GM10248 (cell line): ENCODE measurements around the gene CBL.
"Not testable (repeated sequence)": the region's sequence is repeated elsewhere in the genome, so short reads cannot be mapped to it uniquely, and the experiment has no call there.

Experiments
- CTCF ChIA-PET: fragments of 300-600 bp; sonication (Branson Sonifier 250); formaldehyde crosslinking; extraction: SDS; loops from one replicate; lab custom pipeline; 2021; ENCODE audit warnings: antibody characterized with exemption; lab: Yijun Ruan, JAX
- POLR2A ChIA-PET: fragments of 350-650 bp; sonication (Branson Sonifier 250); formaldehyde crosslinking; extraction: SDS; loops from one replicate; lab custom pipeline; 2020; ENCODE audit warnings: antibody characterized with exemption; lab: Yijun Ruan, JAX
- DNase-seq: peaks from one replicate; pipeline ENCODE4 v3.0.0; 2012; ENCODE audit errors: extremely low spot score
- TF ChIP-seq, protein P1 (sequence below): IDR thresholded peaks from 2 replicates; pipeline ENCODE4 v1.5.1; 2012; ENCODE audit warnings: mild to moderate bottlenecking, low read depth; ENCODE audit errors: extremely low read depth, missing control alignments, control extremely low read depth

The CBL gene

DNA sequence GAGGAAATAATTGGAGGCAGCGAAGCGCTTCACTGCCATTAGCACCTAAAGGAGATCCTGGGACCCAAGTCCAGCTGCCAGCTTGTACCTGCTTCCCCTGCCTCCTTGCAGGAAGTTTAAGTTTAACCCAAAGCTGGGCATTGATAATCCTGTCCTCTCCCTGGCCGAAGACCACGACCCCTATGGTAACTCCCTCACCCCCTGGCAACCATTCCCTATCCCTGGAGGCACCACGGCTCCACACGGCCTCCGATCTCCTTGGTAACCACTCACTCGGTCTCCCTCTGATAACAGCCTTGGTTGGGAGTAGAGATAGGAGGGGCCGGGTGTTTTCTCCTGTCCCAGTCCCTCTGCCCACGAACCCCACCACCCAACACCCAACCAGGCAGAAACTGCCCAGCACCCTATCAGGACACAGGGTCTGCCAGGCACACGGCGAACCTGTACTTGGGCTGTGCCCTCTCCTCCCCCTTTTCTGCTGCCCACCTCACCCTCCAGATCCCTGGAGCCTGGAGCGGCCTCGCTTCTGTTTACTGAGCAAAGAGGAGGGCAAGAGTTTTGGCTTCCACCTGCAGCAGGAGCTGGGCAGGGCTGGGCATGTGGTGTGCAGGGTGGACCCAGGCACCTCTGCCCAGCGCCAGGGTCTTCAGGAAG lies 20.0 kb upstream of the CBL start:
- CTCF ChIA-PET: interaction anchor here (1.1 to 1.9 kb wide), 2 partner anchors 11 to 17 kb away, joined by 3 to 7 read pairs; no protein-coding TSS in a partner anchor
- TF ChIP-seq, protein P1, sequence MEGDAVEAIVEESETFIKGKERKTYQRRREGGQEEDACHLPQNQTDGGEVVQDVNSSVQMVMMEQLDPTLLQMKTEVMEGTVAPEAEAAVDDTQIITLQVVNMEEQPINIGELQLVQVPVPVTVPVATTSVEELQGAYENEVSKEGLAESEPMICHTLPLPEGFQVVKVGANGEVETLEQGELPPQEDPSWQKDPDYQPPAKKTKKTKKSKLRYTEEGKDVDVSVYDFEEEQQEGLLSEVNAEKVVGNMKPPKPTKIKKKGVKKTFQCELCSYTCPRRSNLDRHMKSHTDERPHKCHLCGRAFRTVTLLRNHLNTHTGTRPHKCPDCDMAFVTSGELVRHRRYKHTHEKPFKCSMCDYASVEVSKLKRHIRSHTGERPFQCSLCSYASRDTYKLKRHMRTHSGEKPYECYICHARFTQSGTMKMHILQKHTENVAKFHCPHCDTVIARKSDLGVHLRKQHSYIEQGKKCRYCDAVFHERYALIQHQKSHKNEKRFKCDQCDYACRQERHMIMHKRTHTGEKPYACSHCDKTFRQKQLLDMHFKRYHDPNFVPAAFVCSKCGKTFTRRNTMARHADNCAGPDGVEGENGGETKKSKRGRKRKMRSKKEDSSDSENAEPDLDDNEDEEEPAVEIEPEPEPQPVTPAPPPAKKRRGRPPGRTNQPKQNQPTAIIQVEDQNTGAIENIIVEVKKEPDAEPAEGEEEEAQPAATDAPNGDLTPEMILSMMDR: no peak
- POLR2A ChIA-PET: no interaction called here

DNA sequence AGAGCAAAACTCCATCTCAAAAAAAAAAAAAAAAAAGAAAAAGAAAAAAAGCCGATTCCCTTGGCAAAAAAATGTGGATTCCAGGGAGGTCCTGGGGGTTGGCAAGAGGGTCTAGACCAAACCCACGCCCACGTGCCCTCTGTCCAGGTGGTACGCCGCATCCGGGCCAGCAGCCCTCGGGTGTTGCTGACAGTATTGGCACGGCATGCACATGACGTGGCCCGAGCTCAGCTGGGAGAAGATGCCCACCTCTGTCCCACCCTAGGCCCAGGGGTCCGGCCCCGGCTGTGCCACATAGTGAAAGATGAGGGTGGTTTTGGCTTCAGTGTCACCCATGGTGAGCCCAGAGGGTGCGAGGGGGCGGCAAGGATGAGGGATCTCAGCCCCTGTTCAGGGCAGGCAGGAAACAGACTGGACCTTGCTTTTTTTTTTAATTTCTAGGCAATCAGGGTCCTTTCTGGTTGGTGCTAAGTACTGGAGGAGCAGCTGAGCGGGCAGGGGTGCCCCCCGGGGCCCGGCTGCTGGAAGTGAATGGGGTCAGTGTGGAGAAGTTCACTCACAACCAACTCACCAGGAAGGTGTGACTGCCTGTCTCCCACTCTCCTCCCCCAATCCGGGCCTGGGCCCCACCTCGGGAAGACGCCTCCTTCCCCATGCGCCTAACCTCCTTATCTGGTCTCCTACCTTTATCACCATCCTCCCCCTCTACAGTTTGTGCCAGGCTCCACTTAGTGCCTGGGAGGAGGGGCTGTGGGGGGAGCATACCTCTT lies 18.8 kb upstream of the CBL start:
- ChIA-PET POLR2A (no interaction called here), CTCF (interaction anchor here (1.3 kb wide), 1 partner anchor 18 kb away, joined by 3 read pairs; the partner anchor contains the start of gene NLRX1)
- no peak for DNase-seq
- TF ChIP-seq, protein P1: no peak

More for the DNA sequence above, 20.0 kb upstream of the CBL start:
- DNase-seq: no peak

DNA sequence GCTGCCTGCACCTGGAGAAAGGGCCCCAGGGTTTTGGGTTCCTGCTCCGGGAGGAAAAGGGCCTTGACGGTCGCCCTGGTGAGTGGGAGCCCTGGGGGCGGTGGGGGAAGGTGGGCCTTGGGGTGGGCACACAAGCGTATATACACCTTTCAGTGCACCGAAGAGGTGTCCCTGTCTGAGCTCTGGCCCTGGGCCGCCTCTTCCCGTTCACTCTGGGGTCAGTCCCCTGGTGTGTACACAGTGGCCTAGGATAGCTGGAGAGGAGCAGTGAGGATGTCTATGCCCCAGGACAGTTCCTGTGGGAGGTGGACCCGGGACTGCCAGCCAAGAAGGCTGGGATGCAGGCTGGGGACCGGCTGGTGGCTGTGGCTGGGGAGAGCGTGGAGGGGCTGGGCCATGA lies 18.1 kb upstream of the CBL start:
- TF ChIP-seq, protein P1: no peak

DNA sequence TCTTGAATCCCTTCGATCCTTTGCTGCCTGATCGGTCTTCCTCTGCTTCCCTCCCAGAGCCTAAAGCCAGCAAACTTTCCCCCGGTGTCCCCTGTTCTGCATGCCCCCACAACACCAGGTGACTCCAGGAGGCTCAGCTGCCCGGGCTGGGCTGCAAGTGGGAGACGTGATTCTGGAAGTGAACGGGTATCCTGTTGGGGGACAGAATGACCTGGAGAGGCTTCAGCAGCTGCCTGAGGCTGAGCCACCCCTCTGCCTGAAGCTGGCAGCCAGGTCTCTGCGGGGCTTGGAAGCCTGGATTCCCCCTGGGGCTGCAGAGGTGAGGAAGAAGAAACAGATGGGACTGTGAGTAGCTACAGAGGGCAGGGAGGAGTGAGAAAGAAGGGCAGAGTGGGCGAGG lies 17.3 kb upstream of the CBL start:
- CTCF ChIA-PET: interaction anchor here (1.2 kb wide), 1 partner anchor 8 kb away, joined by 4 read pairs; no protein-coding TSS in a partner anchor
- DNase-seq: no peak
- TF ChIP-seq, protein P1: no peak
- POLR2A ChIA-PET: no interaction called here

More for the DNA sequence above, 18.1 kb upstream of the CBL start:
- ChIA-PET CTCF (interaction anchor here (1.2 to 1.3 kb wide), 2 partner anchors 9 to 19 kb away, joined by 3 to 4 read pairs; partner anchors contain the start of gene NLRX1), POLR2A (no interaction called here)
- DNase-seq: no peak

DNA sequence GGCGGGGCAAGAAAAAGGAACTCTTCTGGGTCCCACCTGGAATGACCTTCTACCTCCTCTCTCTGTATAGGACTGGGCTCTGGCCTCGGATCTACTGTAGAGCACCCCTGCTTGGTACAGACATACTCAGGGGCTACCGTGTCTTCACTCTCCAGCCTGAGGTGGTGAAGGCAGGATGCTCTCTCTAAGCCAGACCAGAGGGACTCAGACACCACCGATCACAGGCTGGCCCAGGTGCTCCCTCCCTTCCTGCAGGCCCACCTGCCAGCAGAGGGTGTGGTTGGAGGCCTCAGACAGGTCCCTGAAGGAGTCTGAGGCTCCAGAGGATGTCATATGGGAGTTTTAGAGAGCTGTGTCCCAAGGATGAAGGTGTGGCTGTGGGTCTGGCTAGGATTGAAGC lies 16.7 kb upstream of the CBL start:
- DNase-seq: no peak
- TF ChIP-seq, protein P1: no peak
- ChIA-PET CTCF (no interaction called here), POLR2A (no interaction called here)

DNA sequence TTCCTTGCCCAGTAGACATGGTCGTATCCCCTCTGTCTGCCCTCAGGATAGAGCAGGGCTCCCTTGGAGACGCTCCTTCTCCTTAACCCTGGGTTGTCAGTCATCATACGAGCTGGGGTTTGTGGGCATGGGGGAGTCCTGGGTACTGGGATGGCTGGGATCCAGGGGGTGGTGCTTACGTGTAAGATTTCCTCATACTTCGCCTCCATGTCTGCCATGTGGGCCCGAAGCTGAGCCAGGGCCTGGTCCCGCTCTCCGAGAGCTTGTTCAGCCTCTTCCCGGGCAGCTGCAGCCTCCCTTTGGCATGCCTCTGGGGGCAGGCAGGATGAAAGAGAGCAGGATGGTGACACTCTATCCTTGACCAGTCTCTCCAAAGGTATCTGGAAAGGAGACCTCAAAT lies 15.6 kb upstream of the CBL start:
- TF ChIP-seq, protein P1: no peak
- ChIA-PET CTCF (interaction anchor here (1.0 to 2.5 kb wide), 4 partner anchors 11 to 132 kb away, joined by 3 to 17 read pairs (median 6); partner anchors contain the start of gene NLRX1), POLR2A (no interaction called here)
- DNase-seq: no peak

DNA sequence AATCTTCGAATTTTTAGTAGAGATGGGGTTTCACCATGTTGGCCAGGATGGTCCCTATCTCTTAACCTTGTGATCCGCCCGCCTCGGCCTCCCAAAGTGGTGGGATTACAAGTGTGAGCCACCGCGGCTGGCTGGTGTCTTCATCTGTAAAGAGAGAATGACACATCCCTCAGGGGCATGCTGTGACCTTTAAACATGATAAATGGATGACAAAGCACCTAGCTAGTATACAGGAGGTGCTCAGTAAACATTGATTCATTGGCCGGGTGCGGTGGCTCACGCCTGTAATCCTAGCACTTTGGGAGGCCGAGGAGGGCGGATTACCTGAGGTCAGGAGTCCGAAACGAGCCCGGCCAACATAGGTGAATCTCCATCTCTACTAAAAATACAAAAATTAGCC lies 14.9 kb upstream of the CBL start:
- CTCF ChIA-PET: interaction anchor here (1.0 to 2.5 kb wide), 6 partner anchors 8 to 131 kb away, joined by 3 to 17 read pairs (median 6); partner anchors contain the start of gene NLRX1
- POLR2A ChIA-PET, DNase-seq: not testable (repeated sequence)
